Measurements from ENCODE around the gene DPY19L1.
"Not testable (repeated sequence)": the region's sequence is repeated elsewhere in the genome, so short reads cannot be mapped to it uniquely, and the experiment has no call there.

DPY19L1 gene

DNA sequence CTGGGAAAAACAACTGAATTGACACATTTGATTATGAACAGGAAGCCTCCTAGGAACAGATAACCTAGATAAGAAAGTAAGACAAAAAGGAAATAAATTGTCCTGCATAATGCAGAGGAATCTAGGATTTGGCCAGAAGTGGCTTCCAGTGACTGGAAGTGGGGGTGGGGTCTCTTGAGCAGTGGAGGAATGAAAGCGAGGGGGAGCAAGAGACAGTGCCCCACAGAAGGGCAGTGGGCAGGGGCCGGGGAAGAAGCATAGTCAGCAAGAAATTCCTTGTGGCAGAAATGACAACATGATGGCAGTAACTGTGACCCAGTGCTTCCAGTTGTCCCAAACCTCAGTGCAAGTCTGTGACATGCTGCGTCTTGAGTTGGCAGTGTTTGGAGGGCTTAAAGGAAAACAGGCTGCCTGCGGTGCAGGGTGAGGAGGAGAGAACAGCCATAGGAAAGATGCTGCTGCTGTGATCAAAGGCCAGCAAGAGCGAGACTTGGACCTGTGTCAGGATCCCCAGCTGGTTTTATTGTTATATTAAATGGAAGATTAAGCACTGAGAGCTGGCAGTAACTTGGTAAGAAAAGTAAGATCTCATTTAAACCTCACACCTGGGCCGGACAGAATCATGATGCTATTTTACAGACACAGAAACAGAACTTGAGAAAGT, 119.0 kb downstream of the DPY19L1 start:
- not testable (repeated sequence) for DNase-seq (ENCODE audit: low read depth)

DNA sequence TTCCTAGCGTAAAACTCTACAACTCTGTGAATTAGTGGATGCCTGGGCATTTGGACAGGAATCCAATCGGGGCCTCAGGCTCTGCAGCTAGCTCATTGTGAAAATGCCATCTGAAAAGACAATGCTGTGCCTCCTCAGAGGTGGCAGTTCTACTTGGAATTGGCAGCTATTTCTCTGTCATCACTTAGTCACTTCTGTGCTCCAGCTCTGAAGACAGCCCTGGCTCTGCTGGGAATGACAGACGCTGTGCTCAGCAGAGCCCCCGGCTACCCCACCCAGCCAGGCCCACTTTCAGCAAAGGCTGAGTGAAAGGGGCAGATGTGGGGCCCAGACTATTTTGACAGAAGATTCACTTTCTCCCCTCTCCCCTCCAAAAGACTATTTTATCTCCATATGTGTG, 119.8 kb downstream of the DPY19L1 start:
- not testable (repeated sequence) for DNase-seq (ENCODE audit: low read depth)

DNA sequence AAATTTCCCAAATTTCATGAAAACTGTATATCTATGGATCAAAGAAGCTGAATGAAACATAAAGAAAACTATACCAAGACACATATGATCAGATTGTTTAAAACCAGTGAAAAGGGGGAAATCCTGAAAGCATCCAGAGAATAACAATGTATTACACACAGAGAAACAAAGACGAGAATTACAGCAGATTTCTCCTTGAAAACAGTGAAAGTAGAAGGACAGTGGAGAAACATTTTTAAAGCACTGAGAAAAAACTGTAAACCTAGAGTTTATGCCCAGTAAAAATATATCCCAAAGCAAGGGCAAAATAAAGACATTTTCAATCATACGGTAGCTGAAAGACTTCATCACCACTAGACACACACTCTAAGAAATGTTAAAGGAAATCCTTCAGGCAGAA, 121.0 kb downstream of the DPY19L1 start:
- DNase-seq (ENCODE audit: low read depth) = no peak

DNA sequence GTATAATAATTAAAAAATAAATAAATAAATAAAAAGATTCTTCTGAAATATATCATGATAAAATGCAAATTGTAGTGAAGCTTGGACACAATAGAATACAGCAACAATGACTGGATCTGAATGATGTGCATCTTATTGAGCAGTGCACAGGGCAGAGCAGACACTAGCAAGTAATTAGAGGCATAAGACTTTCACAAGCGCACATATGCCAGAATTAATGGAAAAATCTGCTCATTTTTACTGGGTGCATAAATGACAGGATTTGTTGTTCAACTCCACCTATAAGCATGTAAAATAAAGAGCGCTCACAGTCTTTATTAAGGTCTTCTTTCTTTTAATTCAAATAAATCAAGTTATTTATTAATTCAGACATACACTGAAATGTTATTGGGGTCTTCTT, 125.0 kb downstream of the DPY19L1 start:
- DNase-seq (ENCODE audit: low read depth) = no peak

DNA sequence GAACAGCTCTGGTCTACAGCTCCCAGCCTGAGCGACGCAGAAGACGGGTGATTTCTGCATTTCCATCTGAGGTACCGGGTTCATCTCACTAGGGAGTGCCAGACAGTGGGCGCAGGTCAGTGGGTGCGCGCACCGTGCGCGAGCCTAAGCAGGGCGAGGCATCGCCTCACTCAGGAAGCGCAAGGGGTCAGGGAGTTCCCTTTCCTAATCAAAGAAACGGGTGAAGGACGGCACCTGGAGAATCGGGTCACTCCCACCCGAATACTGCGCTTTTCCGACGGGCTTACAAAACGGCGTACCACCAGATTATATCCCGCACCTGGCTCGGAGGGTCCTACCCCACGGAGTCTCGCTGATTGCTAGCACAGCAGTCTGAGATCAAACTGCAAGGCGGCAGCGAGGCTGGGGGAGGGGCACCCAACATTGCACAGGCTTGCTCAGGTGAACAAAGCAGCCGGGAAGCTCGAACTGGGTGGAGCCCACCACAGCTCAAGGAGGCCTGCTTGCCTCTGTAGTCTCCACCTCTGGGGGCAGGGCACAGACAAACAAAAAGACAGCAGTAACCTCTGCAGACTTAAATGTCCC, 130.9 kb downstream of the DPY19L1 start:
- DNase-seq (ENCODE audit: low read depth) = not testable (repeated sequence)

DNA sequence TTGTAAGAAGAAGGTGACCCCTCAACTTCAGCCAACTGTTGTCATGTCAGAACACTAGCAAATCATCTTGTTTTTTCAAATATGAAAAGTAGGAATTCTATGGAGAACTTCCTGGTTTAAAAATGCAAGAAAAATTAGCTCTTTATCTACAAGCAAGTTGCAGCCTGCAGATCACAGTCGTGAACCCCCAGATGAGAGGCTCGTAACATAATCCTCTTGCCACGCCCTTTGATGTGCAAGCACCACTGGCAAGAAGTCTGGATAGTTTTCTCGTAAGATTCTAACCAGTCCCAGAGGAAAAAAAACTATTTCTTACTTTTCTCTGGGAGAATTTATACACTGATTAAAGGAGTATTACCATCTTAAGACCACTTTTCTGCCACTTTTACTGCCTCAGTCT, 132.3 kb downstream of the DPY19L1 start:
- DNase-seq (ENCODE audit: low read depth) = no peak

DNA sequence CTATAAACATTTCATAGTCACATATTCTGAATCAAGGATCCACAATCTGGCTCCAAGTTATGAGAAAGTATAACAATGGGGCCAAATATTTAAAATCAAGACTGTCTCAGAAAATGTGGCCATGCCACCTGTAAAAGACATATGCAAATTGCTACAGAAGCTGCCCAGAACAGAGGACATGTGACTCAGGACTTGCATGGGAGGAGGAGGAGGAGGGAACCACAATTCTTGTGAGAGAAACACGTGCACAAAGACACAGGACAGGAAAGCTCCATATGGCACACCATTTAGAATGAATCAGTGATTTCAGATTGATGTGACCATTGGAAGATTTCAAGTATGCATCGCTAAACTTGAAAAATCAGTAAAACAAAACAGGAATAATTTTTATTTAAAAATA, 133.4 kb downstream of the DPY19L1 start:
- DNase-seq (ENCODE audit: low read depth) = not testable (repeated sequence)

DNA sequence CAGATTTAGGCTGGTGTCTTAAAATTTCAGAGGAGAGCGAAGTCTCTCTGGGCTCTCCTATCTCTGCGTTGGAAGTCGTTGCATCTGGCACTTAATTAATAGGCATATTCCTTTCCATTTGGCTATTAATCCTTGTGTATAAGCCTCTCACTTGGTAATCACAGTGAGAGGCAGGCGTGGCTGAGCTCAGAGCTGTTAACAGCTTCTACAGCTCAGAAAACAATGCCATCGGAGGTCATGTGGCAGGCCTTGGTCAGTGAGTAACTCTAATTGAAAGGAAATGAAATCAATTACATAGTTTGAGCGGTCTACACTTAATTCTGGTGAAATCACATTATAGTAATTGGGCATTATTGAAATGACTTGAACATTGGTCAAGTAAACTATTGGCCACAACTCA, 135.1 kb downstream of the DPY19L1 start:
- DNase-seq (ENCODE audit: low read depth) = no peak

DNA sequence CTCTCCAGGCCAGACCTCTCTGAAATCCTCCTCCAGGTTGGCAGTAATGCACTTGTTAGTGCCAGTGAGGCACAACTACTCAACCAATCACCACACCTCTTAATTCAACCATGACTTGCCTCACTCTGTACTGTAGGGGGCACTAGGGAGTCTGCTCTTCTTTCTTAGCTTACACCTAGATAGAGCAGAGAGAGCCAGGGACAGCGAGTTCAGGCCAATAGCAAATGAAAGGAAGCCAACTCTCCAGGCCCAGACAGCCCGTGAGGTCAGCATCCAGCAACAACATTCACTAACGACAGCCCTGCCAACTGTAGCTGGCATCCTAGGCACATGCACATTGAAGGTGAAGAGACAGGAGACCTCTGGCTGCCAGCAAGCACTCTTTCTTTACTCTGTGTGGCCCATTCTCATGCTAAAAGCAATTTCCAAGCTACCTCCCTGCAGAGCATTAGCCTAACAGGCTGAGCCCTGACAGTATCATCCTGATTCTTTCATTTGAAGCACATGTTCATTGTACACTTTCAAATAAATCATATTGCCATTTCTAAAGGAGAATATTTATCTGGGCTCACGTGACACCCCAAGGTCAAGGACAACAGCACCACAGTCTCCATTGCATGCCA, 136.3 kb downstream of the DPY19L1 start:
- DNase-seq (ENCODE audit: low read depth) = no peak

DNA sequence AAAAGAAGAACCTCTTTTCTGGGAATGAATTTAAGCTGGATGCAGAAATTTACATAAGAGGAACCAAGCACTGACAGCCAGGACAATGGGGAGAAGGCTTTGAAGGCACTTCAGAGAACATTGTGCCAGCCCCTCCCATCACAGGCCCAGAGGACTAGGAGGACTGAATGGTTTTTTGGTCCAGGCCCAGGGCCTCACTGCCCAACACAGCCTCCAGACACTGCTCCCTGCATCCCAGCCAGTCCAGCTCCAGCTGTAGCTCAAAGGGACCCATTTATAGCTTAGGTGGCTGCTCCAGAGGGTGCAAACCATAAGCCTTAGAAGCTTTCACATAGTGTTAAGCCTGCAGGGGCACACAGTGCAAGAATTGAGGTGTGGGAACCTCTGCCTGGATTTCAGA, 142.1 kb downstream of the DPY19L1 start:
- DNase-seq (ENCODE audit: low read depth) = no peak

DNA sequence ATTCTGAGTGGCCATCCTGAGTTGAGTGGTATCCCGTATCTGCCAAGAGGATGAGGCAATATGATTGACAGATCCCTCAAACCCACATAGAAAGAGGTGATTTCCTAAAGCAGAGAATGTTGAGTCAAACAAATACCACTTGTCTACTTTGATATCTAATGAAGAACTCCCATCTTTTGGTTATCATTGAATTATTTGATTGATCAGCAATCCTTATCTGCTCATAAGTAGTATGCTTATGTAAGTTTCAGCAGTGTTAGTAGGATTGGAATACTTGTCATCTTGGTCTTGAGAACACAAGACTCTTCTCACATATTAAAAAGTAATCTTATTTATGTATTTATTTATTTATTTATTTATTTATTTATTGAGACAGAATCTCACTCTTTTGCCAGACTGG, 147.3 kb downstream of the DPY19L1 start:
- no peak for DNase-seq (ENCODE audit: low read depth)

DNA sequence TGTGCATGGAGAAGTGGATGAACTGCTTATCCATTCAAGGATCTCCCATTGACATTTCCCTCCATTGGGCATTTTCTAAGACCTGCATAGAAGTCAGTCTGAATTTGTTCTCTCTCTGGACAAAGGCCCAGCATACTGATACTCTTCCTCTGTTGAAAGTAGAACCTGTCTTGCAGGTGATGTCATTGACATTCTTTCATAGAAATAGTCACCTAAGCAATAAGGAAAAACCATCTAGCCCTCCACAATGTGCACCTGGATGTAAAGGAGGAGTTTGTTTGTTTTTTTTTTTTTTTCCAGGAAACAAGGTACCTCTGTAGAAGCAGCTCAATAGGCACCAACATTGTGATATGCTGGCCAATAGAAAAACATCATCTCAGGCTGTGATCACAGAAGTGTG, 150.4 kb downstream of the DPY19L1 start:
- no peak for DNase-seq (ENCODE audit: low read depth)

DNA sequence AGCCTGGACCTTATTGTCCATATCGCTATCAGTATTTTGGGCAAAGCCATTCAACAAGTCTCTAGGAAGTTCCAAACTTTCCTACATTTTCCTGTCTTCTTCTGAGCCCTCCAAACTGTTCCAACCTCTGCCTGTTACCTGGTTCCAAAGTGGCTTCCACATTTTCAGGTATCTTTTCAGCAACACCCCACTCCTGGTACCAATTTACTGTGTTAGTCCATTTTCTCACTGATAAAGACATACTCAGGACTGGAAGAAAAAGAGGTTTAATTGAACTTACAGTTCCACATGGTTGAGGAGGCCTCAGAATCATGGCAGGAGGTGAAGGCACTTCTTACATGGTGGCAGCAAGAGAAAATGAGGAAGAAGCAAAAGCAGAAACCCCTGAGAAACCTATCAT, 153.4 kb downstream of the DPY19L1 start:
- DNase-seq (ENCODE audit: low read depth) = not testable (repeated sequence)

DNA sequence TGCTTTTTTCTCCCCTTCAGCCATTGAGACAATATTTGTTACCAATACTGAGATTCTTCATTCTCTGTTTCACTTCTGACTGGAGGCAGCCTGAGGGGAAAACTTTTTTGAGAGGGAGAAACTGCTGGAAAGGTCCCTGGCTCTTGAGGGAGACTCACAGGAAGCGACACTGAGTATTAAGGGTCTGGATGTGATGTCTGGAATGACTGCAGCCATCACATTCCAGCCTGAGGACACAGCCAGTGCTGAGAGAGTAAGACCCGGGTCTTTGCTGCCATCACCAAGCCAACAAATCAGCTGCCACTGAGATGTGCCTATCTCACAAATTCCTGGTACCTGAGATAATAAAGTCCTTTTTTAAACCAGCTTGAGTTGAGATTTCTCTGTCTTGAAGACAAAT, 157.4 kb downstream of the DPY19L1 start:
- no peak for DNase-seq (ENCODE audit: low read depth)

DNA sequence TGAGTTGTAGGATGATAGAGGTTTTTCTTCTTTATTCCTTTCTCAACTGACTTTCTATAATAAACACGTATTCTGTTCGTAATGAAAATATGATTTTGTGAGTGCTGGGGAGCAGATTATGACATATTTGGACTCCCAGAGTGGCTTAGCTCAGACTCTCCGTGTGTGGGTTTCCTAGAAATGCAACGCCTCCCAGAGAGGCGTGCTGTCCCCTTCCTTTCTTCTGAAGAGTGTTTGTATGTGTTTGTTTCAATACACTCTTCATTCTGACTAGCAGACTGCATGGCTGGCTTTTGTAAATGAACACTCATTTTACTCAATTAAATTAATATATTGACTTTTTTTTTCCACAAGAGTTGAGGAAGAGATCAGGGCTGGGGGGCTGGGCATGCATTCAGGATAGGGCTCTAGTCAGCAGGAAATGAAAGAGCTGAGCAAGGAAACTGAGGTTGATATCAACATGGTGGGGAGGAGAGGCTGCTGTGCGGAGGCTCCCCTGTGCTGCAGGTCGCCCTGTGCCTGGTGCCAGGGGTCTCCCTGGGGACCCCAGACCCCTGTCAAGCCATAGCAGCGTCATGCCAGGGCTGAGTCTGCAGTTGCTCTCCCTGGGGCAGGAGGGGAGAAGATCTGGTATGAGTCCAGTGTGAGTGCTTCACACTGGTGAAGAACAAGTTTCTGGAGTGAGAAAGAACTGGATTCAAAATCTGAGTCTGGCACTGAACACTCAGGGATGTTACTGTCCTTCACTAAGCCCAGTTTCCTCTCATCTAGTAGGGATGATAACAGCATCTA, 158.1 kb downstream of the DPY19L1 start:
- DNase-seq (ENCODE audit: low read depth) = not testable (repeated sequence)
